Gastrocnemius medialis (tissue), 4 donors: Measurements from ENCODE around the gene GCDH. TPM values are rescaled to one million over a fixed set of nuclear protein-coding genes. Genes with fewer than 3 reads are reported as not detected.

Source experiments
- ATAC-seq, 2 donors: fragments of 150-250 bp; one replicate each; pipeline ENCODE4 v1.9.1; 2016
- DNase-seq, 2 donors: peaks; one replicate each; pipeline ENCODE4 v3.0.0-alpha.2; 2019
- H3K27ac ChIP-seq, 4 donors: fragments of 200-600 bp; sonication (generic); 1 replicate in 1 of 4; 2 replicates in 3 of 4; pipeline ENCODE4 v1.5.1; 2016 to 2018; ENCODE audit warnings: mild to moderate bottlenecking in 2 of 4, moderate library complexity in 1 of 4
- H3K27me3 ChIP-seq, 3 donors: fragments of 200-600 bp; sonication (generic) in 2 of 3; 1 replicate in 1 of 3; 2 replicates in 2 of 3; pipeline versions ENCODE4 v1.5.1 to v1.6.0; 2016 to 2019; ENCODE audit warnings: mild to moderate bottlenecking in 1 of 3, moderate library complexity in 1 of 3
- H3K36me3 ChIP-seq, 2 donors: fragments of 200-600 bp; sonication (generic) in 1 of 2; one replicate each; pipeline ENCODE4 v1.5.1; 2017 to 2018
- H3K4me1 ChIP-seq, 2 donors: fragments of 200-600 bp; sonication (generic) in 1 of 2; one replicate each; pipeline ENCODE4 v1.5.1; 2016 to 2017; ENCODE audit warnings: mild to moderate bottlenecking in 2 of 2
- H3K4me3 ChIP-seq, 4 donors: fragments of 200-600 bp; sonication (generic) in 3 of 4; 1 replicate in 1 of 4; 2 replicates in 3 of 4; pipeline ENCODE4 v1.5.1; 2016 to 2019; ENCODE audit warnings: mild to moderate bottlenecking in 2 of 4
- H3K9me3 ChIP-seq, 3 donors: fragments of 200-600 bp; sonication (generic) in 2 of 3; 1 replicate in 1 of 3; 2 replicates in 2 of 3; pipeline ENCODE4 v1.5.1; 2016 to 2019
- POLR2A ChIP-seq, 2 donors: fragments of 450-650 bp; IDR thresholded peaks; one replicate each; pipeline ENCODE4 v1.6.1; 2017; ENCODE audit warnings: antibody characterized with exemption in 2 of 2, mild to moderate bottlenecking in 2 of 2, moderate library complexity in 2 of 2
- in situ Hi-C, 4 donors: fragments of 200-750 bp; cut with MboI; loops; one replicate each; pipeline versions ENCODE4 v1.15.0 to v1.8.0; 2017; ENCODE audit warnings: low sequenced_read_pairs in 4 of 4
- intact Hi-C: fragments of 100-400 bp; cut with DNase I; formaldehyde crosslinking; loops from one replicate; pipeline ENCODE4 v1.15.1; 2023; ENCODE audit warnings: low total_unique reads
- total RNA-seq, 4 donors: library from RNA; depleted of rRNA; stranded (reverse); fragments of >200 nt; gene quantifications; one replicate each; pipeline versions ENCODE4 v1.1.0 to v1.2.3, GENCODE V29; 2016
- TF ChIP-seq, protein P1 (sequence below), 5 experiments: fragments of 450-650 bp in 3 of 5; fragments of 200-600 bp in 2 of 5; sonication (generic) in 2 of 5; IDR thresholded peaks in 4 of 5; conservative IDR thresholded peaks in 1 of 5; 1 replicate in 4 of 5; 2 replicates in 1 of 5; pipeline ENCODE4 v1.5.1; 2016 to 2019; ENCODE audit warnings: antibody characterized with exemption in 5 of 5, mild to moderate bottlenecking in 3 of 5, moderate library complexity in 3 of 5

Gene GCDH
- total RNA-seq, 4 donors from 2014 or later: 35.6 to 83.8 (median 54.1) TPM

DNA sequence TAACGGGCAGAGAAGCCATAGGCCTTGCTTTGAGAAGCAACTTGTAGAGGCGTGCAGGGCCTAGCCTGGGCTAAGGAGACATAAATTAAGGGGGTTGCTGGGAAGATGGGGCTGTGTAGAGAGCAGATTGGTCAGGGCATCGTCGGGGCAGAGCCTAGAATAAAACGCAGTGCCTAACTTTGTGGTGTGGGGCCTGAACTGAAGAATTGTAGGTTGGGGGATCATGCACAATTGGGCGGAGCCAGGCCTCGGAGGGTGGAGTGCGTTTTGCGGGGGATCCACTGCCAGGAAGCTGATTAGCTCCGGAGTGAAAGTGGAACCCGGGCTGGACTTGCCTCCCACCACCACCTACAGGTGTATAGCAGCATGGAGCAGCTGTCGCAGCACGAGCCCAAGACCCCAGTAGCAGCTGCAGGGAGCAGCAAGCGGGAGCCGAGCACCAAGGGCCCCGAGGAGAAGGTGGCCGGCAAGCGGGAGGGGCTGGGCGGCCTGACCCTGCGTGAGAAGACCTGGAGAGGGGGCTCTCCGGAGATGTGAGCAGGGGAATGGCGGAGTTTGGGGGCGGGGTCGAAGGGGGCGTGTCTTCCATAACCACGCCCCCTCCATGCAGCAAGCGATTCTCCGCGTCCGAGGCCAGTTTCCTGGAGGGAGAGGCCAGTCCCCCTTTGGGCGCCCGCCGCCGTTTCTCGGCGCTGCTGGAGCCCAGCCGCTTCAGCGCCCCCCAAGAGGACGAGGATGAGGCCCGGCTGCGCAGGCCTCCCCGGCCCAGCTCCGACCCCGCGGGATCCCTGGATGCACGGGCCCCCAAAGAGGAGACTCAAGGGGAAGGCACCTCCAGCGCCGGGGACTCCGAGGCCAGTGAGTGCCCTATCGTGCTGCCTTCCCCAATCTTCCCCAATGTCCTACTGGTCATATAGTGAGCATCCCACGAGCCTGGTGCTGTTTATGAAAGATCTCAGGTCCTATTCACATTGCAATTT is 23.6 kb upstream of the GCDH start:
- Histone ChIP-seq H3K27me3 (peaks cover 5 to 9% (median 9%) of the 10 kb centered on the region in 3 donors), H3K36me3 (no peaks in the 10 kb centered on the region), H3K9me3 (no peaks in the 10 kb centered on the region), H3K4me3 (peak overlapping the region in 3 of 4 donors; percentile 18 to 31 (median 31)), H3K27ac (no peak overlapping the region), H3K4me1 (peaks cover 0 to 6% of the 10 kb centered on the region in 2 donors)
- DNase-seq: no peak
- in situ Hi-C loops: no loop called here
- intact Hi-C loops: no loop called here
- ATAC-seq: peak in 1 of 2 donors; percentile 41
- TF ChIP-seq, protein P1, sequence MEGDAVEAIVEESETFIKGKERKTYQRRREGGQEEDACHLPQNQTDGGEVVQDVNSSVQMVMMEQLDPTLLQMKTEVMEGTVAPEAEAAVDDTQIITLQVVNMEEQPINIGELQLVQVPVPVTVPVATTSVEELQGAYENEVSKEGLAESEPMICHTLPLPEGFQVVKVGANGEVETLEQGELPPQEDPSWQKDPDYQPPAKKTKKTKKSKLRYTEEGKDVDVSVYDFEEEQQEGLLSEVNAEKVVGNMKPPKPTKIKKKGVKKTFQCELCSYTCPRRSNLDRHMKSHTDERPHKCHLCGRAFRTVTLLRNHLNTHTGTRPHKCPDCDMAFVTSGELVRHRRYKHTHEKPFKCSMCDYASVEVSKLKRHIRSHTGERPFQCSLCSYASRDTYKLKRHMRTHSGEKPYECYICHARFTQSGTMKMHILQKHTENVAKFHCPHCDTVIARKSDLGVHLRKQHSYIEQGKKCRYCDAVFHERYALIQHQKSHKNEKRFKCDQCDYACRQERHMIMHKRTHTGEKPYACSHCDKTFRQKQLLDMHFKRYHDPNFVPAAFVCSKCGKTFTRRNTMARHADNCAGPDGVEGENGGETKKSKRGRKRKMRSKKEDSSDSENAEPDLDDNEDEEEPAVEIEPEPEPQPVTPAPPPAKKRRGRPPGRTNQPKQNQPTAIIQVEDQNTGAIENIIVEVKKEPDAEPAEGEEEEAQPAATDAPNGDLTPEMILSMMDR (IDR thresholded peaks at IDR 0.05 in 4 of 5, conservative IDR thresholded peaks at IDR 0.05 in 1 of 5): no peak
- no peak for TF ChIP-seq POLR2A (IDR thresholded peaks at IDR 0.05)

DNA sequence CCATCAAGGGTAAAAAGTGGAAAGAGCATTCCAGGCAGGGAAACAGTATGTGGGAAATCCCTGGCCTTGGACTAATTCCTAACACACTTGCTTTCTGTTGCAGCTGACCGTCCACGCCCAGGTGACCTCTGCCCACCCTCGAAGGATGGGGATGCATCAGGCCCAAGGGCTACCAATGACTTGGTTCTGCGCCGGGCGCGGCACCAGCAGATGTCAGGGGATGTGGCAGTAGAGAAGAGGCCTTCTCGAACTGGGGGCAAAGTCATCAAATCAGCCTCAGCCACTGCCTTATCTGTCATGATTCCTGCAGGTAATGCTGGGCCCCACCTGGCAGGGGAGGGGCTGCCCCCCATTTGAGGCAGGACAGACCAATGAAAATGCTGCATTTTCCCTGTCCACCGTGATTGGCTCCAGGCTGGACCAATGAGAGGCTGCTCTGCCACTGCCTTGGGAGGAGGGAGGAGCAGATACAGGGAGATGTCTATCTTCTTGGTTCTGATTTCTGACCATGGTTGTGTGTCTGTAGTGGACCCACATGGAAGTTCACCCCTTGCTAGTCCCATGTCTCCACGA is 22.3 kb upstream of the GCDH start:
- DNase-seq: no peak
- Histone ChIP-seq H3K9me3 (no peaks in the 10 kb centered on the region), H3K4me3 (no peak overlapping the region), H3K27ac (no peak overlapping the region), H3K4me1 (peaks cover 0 to 6% of the 10 kb centered on the region in 2 donors), H3K36me3 (no peaks in the 10 kb centered on the region), H3K27me3 (peaks cover 5 to 10% (median 9%) of the 10 kb centered on the region in 3 donors)
- TF ChIP-seq, protein P1 (IDR thresholded peaks at IDR 0.05 in 4 of 5, conservative IDR thresholded peaks at IDR 0.05 in 1 of 5): no peak
- TF ChIP-seq POLR2A (IDR thresholded peaks at IDR 0.05): no peak
- in situ Hi-C loops: no loop called here
- intact Hi-C loops: no loop called here
- ATAC-seq: no peak

DNA sequence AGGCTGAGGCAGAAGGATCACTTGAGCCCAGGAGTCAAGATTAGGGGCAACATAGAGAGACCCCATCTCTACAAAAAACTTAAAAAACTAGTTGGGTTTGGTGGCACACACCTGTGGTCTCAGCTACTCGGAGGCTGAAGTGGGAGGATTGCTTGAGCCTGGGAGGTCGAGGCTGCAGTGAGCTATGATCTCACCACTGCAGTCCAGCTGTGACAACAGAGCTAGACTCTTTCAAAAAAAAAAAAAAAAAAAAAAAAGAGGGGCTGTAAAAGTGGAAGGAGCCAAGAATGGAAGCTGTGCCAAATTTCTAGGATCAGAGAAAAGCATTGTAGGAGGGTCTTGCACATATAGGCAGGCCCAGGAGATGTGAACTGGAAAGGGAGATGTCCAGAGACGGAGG is 19.3 kb upstream of the GCDH start:
- H3K27me3 ChIP-seq: peaks cover 5 to 13% (median 9%) of the 10 kb centered on the region in 3 donors
- H3K4me3 ChIP-seq: no peak overlapping the region
- ATAC-seq (no peak), DNase-seq (no peak)
- no peak overlapping the region for H3K27ac ChIP-seq
- H3K9me3 ChIP-seq: no peaks in the 10 kb centered on the region
- peaks cover 0 to 6% of the 10 kb centered on the region in 2 donors for H3K4me1 ChIP-seq
- no peak for TF ChIP-seq POLR2A (IDR thresholded peaks at IDR 0.05)
- TF ChIP-seq, protein P1 (IDR thresholded peaks at IDR 0.05 in 4 of 5, conservative IDR thresholded peaks at IDR 0.05 in 1 of 5): no peak
- intact Hi-C loops: no loop called here
- no peaks in the 10 kb centered on the region for H3K36me3 ChIP-seq
- in situ Hi-C loops: no loop called here

DNA sequence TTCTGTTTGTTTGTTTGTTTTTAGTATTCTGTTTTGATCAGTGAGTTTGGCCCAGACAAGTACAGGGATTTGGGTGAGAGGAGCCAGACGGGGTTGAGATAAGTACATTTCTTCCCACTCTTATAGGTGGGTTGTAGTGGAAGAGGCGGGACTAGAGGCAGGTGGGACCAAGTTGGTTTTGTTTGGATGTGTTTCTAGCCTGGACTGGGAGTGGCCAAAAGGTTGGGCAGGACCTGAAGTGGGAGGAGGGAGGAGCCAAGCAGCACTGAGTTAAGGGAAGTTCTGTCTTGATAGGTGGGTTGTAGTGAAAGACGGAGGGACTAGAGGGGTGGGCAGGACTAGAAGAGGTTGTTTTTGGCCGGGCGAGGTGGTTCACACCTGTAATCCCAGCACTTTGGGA is 18.7 kb upstream of the GCDH start:
- in situ Hi-C loops: no loop called here
- TF ChIP-seq, protein P1 (IDR thresholded peaks at IDR 0.05 in 4 of 5, conservative IDR thresholded peaks at IDR 0.05 in 1 of 5): no peak
- no peak for TF ChIP-seq POLR2A (IDR thresholded peaks at IDR 0.05)
- H3K9me3 ChIP-seq: no peaks in the 10 kb centered on the region
- peaks cover 5 to 10% (median 8%) of the 10 kb centered on the region in 3 donors for H3K27me3 ChIP-seq
- no peak for DNase-seq
- no peak for ATAC-seq
- intact Hi-C loops: no loop called here
- no peak overlapping the region for H3K4me3 ChIP-seq
- H3K27ac ChIP-seq: no peak overlapping the region
- H3K4me1 ChIP-seq: peaks cover 0 to 5% of the 10 kb centered on the region in 2 donors
- H3K36me3 ChIP-seq: no peaks in the 10 kb centered on the region
